HUES6 (cell line): Measurements from ENCODE around the gene SLC8A1.
A peak's percentile ranks its signal among the peaks of the same experiment; 100 is the strongest.

Source experiments
- H3K27ac ChIP-seq: 2 replicates; pipeline ENCODE4 v1.7.0; 2013; ENCODE audit warnings: low read depth, mild to moderate bottlenecking, low read length, inconsistent platforms
- H3K27me3 ChIP-seq: 2 replicates; pipeline ENCODE4 v1.6.1; 2013; ENCODE audit warnings: low read length; ENCODE audit not compliant: control insufficient read depth, insufficient read depth
- H3K36me3 ChIP-seq: 2 replicates; pipeline ENCODE4 v1.6.1; 2013; ENCODE audit warnings: low read length; ENCODE audit not compliant: control insufficient read depth, insufficient read depth
- H3K4me1 ChIP-seq: 2 replicates; pipeline ENCODE4 v1.6.1; 2013; ENCODE audit warnings: low read length; ENCODE audit not compliant: control insufficient read depth, insufficient read depth
- H3K4me3 ChIP-seq: 2 replicates; pipeline ENCODE4 v1.5.1; 2013; ENCODE audit warnings: low read depth, low read length
- H3K9ac ChIP-seq: one replicate; pipeline ENCODE4 v1.6.1; 2013; ENCODE audit warnings: mild to moderate bottlenecking, low read length
- H3K9me3 ChIP-seq: 2 replicates; pipeline ENCODE4 v1.6.1; 2013; ENCODE audit warnings: low read depth, low read length; ENCODE audit not compliant: control insufficient read depth, insufficient read depth

Gene SLC8A1

GRCh38 chr2:40451918-40452605, at the start of gene SLC8A1:
Gene SLC8A1 (minus strand): TSS chr2:40452090.
- Histone ChIP-seq H3K36me3 (no peaks in the 10 kb centered on the region), H3K27me3 (peaks cover 51% of the 10 kb centered on the region), H3K27ac (no peak within 1 kb of the TSS), H3K4me1 (peaks cover 14% of the 10 kb centered on the region; the same call in 1 of the 2 replicates), H3K4me3 (peak within 1 kb of the TSS; percentile 80), H3K9ac (peak within 1 kb of the TSS; percentile 13), H3K9me3 (no peaks in the 10 kb centered on the region)

GRCh38 chr2:40499437-40499836, 47.5 kb upstream of the SLC8A1 start:
- H3K27me3 ChIP-seq, result no peaks in the 10 kb centered on the region
- H3K9ac ChIP-seq, result no peak overlapping the region
- H3K4me1 ChIP-seq, result no peaks in the 10 kb centered on the region
- H3K27ac ChIP-seq, result no peak overlapping the region
- H3K36me3 ChIP-seq, result no peaks in the 10 kb centered on the region
- H3K4me3 ChIP-seq, result no peak overlapping the region
- no peaks in the 10 kb centered on the region for H3K9me3 ChIP-seq

GRCh38 chr2:40497251-40497859, 45.5 kb upstream of the SLC8A1 start:
- Histone ChIP-seq H3K27ac (no peak overlapping the region), H3K4me3 (no peak overlapping the region), H3K9me3 (no peaks in the 10 kb centered on the region), H3K9ac (no peak overlapping the region), H3K4me1 (no peaks in the 10 kb centered on the region), H3K36me3 (no peaks in the 10 kb centered on the region), H3K27me3 (no peaks in the 10 kb centered on the region)

- Histone ChIP-seq H3K27ac (no peak overlapping the region), H3K36me3 (no peaks in the 10 kb centered on the region), H3K27me3 (no peaks in the 10 kb centered on the region), H3K9ac (no peak overlapping the region), H3K4me1 (no peaks in the 10 kb centered on the region), H3K4me3 (no peak overlapping the region), H3K9me3 (no peaks in the 10 kb centered on the region)
Observed at GRCh38 chr2:40489678-40489960, 37.7 kb upstream of the SLC8A1 start.

GRCh38 chr2:40488927-40489677, 37.2 kb upstream of the SLC8A1 start:
- Histone ChIP-seq H3K4me1 (no peaks in the 10 kb centered on the region), H3K36me3 (no peaks in the 10 kb centered on the region), H3K27ac (no peak overlapping the region), H3K27me3 (no peaks in the 10 kb centered on the region), H3K9ac (no peak overlapping the region), H3K9me3 (no peaks in the 10 kb centered on the region), H3K4me3 (no peak overlapping the region)

- Histone ChIP-seq H3K9ac (no peak overlapping the region), H3K4me1 (no peaks in the 10 kb centered on the region), H3K4me3 (no peak overlapping the region), H3K27ac (no peak overlapping the region), H3K27me3 (no peaks in the 10 kb centered on the region), H3K9me3 (no peaks in the 10 kb centered on the region), H3K36me3 (no peaks in the 10 kb centered on the region)
Observed at GRCh38 chr2:40488101-40488601, 36.3 kb upstream of the SLC8A1 start.

GRCh38 chr2:40487602-40488001, 35.7 kb upstream of the SLC8A1 start:
- Histone ChIP-seq H3K36me3 (no peaks in the 10 kb centered on the region), H3K27me3 (no peaks in the 10 kb centered on the region), H3K4me3 (no peak overlapping the region), H3K27ac (no peak overlapping the region), H3K9me3 (no peaks in the 10 kb centered on the region), H3K4me1 (no peaks in the 10 kb centered on the region), H3K9ac (no peak overlapping the region)

GRCh38 chr2:40485854-40486253, 34.0 kb upstream of the SLC8A1 start:
- Histone ChIP-seq H3K9me3 (no peaks in the 10 kb centered on the region), H3K27ac (no peak overlapping the region), H3K4me1 (no peaks in the 10 kb centered on the region), H3K36me3 (no peaks in the 10 kb centered on the region), H3K4me3 (no peak overlapping the region), H3K27me3 (no peaks in the 10 kb centered on the region), H3K9ac (no peak overlapping the region)

GRCh38 chr2:40485318-40485717, 33.4 kb upstream of the SLC8A1 start:
- H3K27me3 ChIP-seq, result no peaks in the 10 kb centered on the region
- no peaks in the 10 kb centered on the region for H3K9me3 ChIP-seq
- no peak overlapping the region for H3K9ac ChIP-seq
- H3K36me3 ChIP-seq, result no peaks in the 10 kb centered on the region
- H3K4me3 ChIP-seq, result no peak overlapping the region
- no peak overlapping the region for H3K27ac ChIP-seq
- no peaks in the 10 kb centered on the region for H3K4me1 ChIP-seq

- Histone ChIP-seq H3K27me3 (no peaks in the 10 kb centered on the region), H3K4me1 (no peaks in the 10 kb centered on the region), H3K9me3 (no peaks in the 10 kb centered on the region), H3K36me3 (no peaks in the 10 kb centered on the region), H3K27ac (no peak overlapping the region), H3K4me3 (no peak overlapping the region), H3K9ac (no peak overlapping the region)
Observed at GRCh38 chr2:40483549-40484243, 31.8 kb upstream of the SLC8A1 start.

GRCh38 chr2:40480596-40480995, 28.7 kb upstream of the SLC8A1 start:
- Histone ChIP-seq H3K36me3 (no peaks in the 10 kb centered on the region), H3K27me3 (no peaks in the 10 kb centered on the region), H3K9ac (no peak overlapping the region), H3K27ac (no peak overlapping the region), H3K4me3 (no peak overlapping the region), H3K4me1 (no peaks in the 10 kb centered on the region), H3K9me3 (no peaks in the 10 kb centered on the region)
